SK-N-SH treated with all-trans-retinoic acid at 6 μM for 48 hours (cell line): ENCODE results near the gene GRK1.

ENCODE experiments used
- ARNTL ChIP-seq: fragments of 450-650 bp; formaldehyde crosslinking; IDR thresholded peaks from 2 replicates; pipeline ENCODE4 v1.5.0; 2020; ENCODE audit warnings: low read depth, mild to moderate bottlenecking, moderate library complexity, borderline replicate concordance
- BACH2 ChIP-seq: fragments of 250-450 bp; sonication (Bioruptor Pico); IDR thresholded peaks from 2 replicates; pipeline ENCODE4 v1.9.0; 2021; ENCODE audit warnings: mild to moderate bottlenecking, borderline replicate concordance
- CREB5 ChIP-seq: fragments of 250-450 bp; sonication (Bioruptor Pico); IDR thresholded peaks from 2 replicates; pipeline ENCODE4 v1.5.1; 2020; ENCODE audit warnings: low read depth, mild to moderate bottlenecking, moderate library complexity
- POU6F1 ChIP-seq: fragments of 250-450 bp; sonication (Bioruptor Pico); IDR thresholded peaks from 2 replicates; pipeline ENCODE4 v1.8.0; 2021; ENCODE audit warnings: low read depth, mild to moderate bottlenecking, moderate library complexity, borderline replicate concordance
- PPARA ChIP-seq: fragments of 250-450 bp; sonication (Bioruptor Pico); IDR thresholded peaks from 2 replicates; pipeline ENCODE4 v1.5.0; 2020; ENCODE audit warnings: mild to moderate bottlenecking, borderline replicate concordance
- RARB ChIP-seq: fragments of 250-450 bp; sonication (Bioruptor Pico); IDR thresholded peaks from 2 replicates; pipeline ENCODE4 v1.8.0; 2021; ENCODE audit warnings: mild to moderate bottlenecking, moderate library complexity
- TOX ChIP-seq: fragments of 250-450 bp; sonication (Bioruptor Pico); IDR thresholded peaks from 2 replicates; pipeline ENCODE4 v1.8.0; 2021; ENCODE audit warnings: mild to moderate bottlenecking, moderate library complexity, borderline replicate concordance
- ZC3H10 ChIP-seq: fragments of 250-450 bp; sonication (Bioruptor Pico); IDR thresholded peaks from 2 replicates; pipeline ENCODE4 v1.5.1; 2021; ENCODE audit warnings: mild to moderate bottlenecking, moderate library complexity
- TF ChIP-seq, protein P1 (sequence below): fragments of 250-450 bp; sonication (Bioruptor Pico); IDR thresholded peaks from 2 replicates; pipeline ENCODE4 v1.8.0; 2020; ENCODE audit warnings: mild to moderate bottlenecking, moderate library complexity, borderline replicate concordance

GRCh38 chr13:113643593-113643992 lies 23.4 kb upstream of the GRK1 start:
- TF ChIP-seq, protein P1, sequence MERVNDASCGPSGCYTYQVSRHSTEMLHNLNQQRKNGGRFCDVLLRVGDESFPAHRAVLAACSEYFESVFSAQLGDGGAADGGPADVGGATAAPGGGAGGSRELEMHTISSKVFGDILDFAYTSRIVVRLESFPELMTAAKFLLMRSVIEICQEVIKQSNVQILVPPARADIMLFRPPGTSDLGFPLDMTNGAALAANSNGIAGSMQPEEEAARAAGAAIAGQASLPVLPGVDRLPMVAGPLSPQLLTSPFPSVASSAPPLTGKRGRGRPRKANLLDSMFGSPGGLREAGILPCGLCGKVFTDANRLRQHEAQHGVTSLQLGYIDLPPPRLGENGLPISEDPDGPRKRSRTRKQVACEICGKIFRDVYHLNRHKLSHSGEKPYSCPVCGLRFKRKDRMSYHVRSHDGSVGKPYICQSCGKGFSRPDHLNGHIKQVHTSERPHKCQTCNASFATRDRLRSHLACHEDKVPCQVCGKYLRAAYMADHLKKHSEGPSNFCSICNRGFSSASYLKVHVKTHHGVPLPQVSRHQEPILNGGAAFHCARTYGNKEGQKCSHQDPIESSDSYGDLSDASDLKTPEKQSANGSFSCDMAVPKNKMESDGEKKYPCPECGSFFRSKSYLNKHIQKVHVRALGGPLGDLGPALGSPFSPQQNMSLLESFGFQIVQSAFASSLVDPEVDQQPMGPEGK (CRISPR knock-in tag): no peak
- TF ChIP-seq ARNTL (CRISPR knock-in tag) (no peak), ZC3H10 (no peak), TOX (CRISPR knock-in tag) (no peak), POU6F1 (CRISPR knock-in tag) (no peak), CREB5 (CRISPR knock-in tag) (no peak), PPARA (no peak), BACH2 (CRISPR knock-in tag) (no peak), RARB (CRISPR knock-in tag) (no peak)
